Ishikawa (cell line): ENCODE results near the gene OR11G2.

Source experiments
- CEBPB ChIP-seq: IDR thresholded peaks from 2 replicates; pipeline ENCODE4 v1.6.1; 2012
- CREB1 ChIP-seq: IDR thresholded peaks from 2 replicates; pipeline ENCODE4 v1.6.1; 2012; ENCODE audit warnings: low read depth
- EGR1 ChIP-seq: IDR thresholded peaks from 2 replicates; pipeline ENCODE4 v1.6.1; 2012
- EP300 ChIP-seq: IDR thresholded peaks from 2 replicates; pipeline ENCODE4 v1.6.1; 2012; ENCODE audit warnings: borderline replicate concordance
- FOXM1 ChIP-seq: IDR thresholded peaks from 2 replicates; pipeline ENCODE4 v1.6.1; 2012; ENCODE audit warnings: low read depth, borderline replicate concordance
- MAX ChIP-seq: IDR thresholded peaks from 2 replicates; pipeline ENCODE4 v1.6.1; 2012
- NFIC ChIP-seq: IDR thresholded peaks from 2 replicates; pipeline ENCODE4 v1.6.1; 2012
- RAD21 ChIP-seq: IDR thresholded peaks from 2 replicates; pipeline ENCODE4 v1.6.1; 2012; ENCODE audit warnings: low read depth
- REST ChIP-seq: IDR thresholded peaks from 2 replicates; pipeline ENCODE4 v1.6.1; 2012; ENCODE audit warnings: low read depth, mild to moderate bottlenecking
- TAF1 ChIP-seq: IDR thresholded peaks from 2 replicates; pipeline ENCODE4 v1.6.1; 2012; ENCODE audit warnings: low read depth, mild to moderate bottlenecking
- YY1 ChIP-seq: IDR thresholded peaks from 2 replicates; pipeline ENCODE4 v1.6.1; 2012; ENCODE audit warnings: low read depth
- ZBTB7A ChIP-seq: IDR thresholded peaks from 2 replicates; pipeline ENCODE4 v1.6.1; 2012; ENCODE audit warnings: low read depth

GRCh38 chr14:20198991-20199390 is 8.3 kb downstream of the OR11G2 start:
- TF ChIP-seq NFIC, result no peak
- no peak for TF ChIP-seq EGR1
- no peak for TF ChIP-seq CREB1
- no peak for TF ChIP-seq YY1
- TF ChIP-seq MAX, result no peak
- TF ChIP-seq RAD21, result no peak
- no peak for TF ChIP-seq CEBPB
- TF ChIP-seq TAF1, result no peak
- no peak for TF ChIP-seq REST
- no peak for TF ChIP-seq EP300
- no peak for TF ChIP-seq FOXM1
- no peak for TF ChIP-seq ZBTB7A
